Germinal center (tissue), 1 donor: Measurements from ENCODE around the gene OPN5.

Experiments used
- DNase-seq: peaks from one replicate; pipeline ENCODE4 v3.0.0; 2012; ENCODE audit warnings: mixed read lengths, low spot score

OPN5 gene

GRCh38 chr6:47862731-47863130 lies 80.9 kb downstream of the OPN5 start:
- DNase-seq = no peak

- no peak for DNase-seq
These were observed 83.4 kb downstream of the OPN5 start for GRCh38 chr6:47865206-47865605.

GRCh38 chr6:47875593-47875992 lies 93.8 kb downstream of the OPN5 start:
- DNase-seq = no peak
